ENCODE data around the gene SLC37A3. TPM values are rescaled to one million over a fixed set of nuclear protein-coding genes. Genes with fewer than 3 reads are reported as not detected.

Gene SLC37A3
- total and polyA plus RNA-seq, 2 of the 13 experiments (the other 11 are each of a cell fraction or from before 2014, with no cell fraction given) = 21.3 to 27.9 TPM

DNA sequence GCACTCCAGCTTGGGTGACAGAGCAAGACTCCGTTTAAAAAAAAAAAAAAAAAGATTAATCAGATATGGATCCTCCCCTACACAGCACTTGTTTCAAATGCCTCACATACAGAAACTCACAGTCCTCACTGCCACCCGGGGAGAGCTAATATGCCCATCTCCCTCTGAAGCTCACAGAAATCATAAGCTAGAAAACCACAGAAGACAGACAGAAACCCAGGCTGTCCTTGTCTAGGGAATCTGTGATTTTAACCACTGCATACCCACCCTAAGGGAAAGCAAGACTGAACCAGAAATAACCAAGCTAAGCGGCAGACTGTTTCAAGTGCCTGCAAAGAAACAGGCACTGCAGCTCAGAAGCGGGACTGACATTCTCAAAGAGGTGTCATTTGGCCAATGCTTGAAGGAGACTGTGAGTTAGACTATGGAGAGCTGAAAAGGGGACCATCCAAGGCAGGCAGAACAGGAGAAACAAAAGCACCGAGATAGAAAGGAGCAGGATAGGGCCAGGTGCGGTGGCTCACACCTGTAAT, 37.6 kb downstream of the SLC37A3 start:
- Histone ChIP-seq H3K36me3 (replicated peaks in 1 of 2; ENCODE audit: control insufficient read depth in 1 of 2, insufficient read depth in 2 of 2, low read length in 2 of 2) (peaks cover 3 to 12% of the 10 kb centered on the region in 2 experiments; a peak in 3 of 5 replicates), H3K27me3 (ENCODE audit: control insufficient read depth in 1 of 2, insufficient read depth in 2 of 2, low read length in 2 of 2) (no peaks in the 10 kb centered on the region), H3K4me3 (replicated peaks in 1 of 3; ENCODE audit: insufficient read depth in 1 of 3, low read depth in 2 of 3, low read length in 3 of 3) (no peak overlapping the region), H3K27ac (ENCODE audit: extremely low read length, insufficient read depth, low read length) (no peak overlapping the region), H3K4me1 (ENCODE audit: insufficient read depth, low read length) (no peaks in the 10 kb centered on the region), H3K79me2 (ENCODE audit: insufficient read depth, low read length) (no peaks in the 10 kb centered on the region), H3K4me2 (ENCODE audit: low read depth, low read length) (no peak overlapping the region), H3K9ac (ENCODE audit: insufficient read depth, low read depth, low read length) (no peak overlapping the region), H3K9me3 (ENCODE audit: low read length) (no peaks in the 10 kb centered on the region), H4K20me1 (ENCODE audit: insufficient read depth, low read length) (no peaks in the 10 kb centered on the region), H2AFZ (ENCODE audit: low read length) (no peak overlapping the region)
- no peak for TF ChIP-seq SOX6 (IDR thresholded peaks at IDR 0.05)
- TF ChIP-seq SOX6 (CRISPR knock-in tag; IDR thresholded peaks at IDR 0.05) = no peak
- TF ChIP-seq MZF1 (CRISPR knock-in tag; IDR thresholded peaks at IDR 0.05; ENCODE audit: borderline replicate concordance) = no peak
- TF ChIP-seq PCBP1 (IDR thresholded peaks at IDR 0.05; ENCODE audit: borderline replicate concordance, low read depth, low read length) = no peak
- no peak for TF ChIP-seq ARHGAP35 (CRISPR knock-in tag; IDR thresholded peaks at IDR 0.05; ENCODE audit: borderline replicate concordance)
- TF ChIP-seq MED13 (CRISPR knock-in tag; IDR thresholded peaks at IDR 0.05) = no peak
- TF ChIP-seq, protein P1, sequence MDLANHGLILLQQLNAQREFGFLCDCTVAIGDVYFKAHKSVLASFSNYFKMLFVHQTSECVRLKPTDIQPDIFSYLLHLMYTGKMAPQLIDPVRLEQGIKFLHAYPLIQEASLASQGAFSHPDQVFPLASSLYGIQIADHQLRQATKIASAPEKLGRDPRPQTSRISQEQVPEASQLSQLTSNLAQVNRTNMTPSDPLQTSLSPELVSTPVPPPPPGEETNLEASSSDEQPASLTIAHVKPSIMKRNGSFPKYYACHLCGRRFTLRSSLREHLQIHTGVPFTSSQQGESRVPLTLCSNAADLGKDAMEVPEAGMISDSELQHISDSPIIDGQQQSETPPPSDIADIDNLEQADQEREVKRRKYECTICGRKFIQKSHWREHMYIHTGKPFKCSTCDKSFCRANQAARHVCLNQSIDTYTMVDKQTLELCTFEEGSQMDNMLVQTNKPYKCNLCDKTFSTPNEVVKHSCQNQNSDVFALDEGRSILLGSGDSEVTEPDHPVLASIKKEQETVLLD (CRISPR knock-in tag; IDR thresholded peaks at IDR 0.05; ENCODE audit: low read depth) = no peak
- TF ChIP-seq ZNF7 (CRISPR knock-in tag; IDR thresholded peaks at IDR 0.05) = peak; percentile 64; the same call in 1 of the 2 replicates
- FAIRE-seq = no peak
- CTCF ChIA-PET (ENCODE audit: low intra/inter-chr PET ratio, low total read pairs) = no interaction called here
- DNase-seq (ENCODE audit: low spot score) = no peak
- ATAC-seq = no peak
- BruUV-seq (replicated peaks) = no TSS peak
- POLR2A ChIA-PET = no interaction called here
- WGBS (ENCODE audit: low lambda C conversion rate) = 95% methylated on average over 6 of the region's 6 CpGs
- in situ Hi-C loops (cut with HindIII; ENCODE audit: extremely low pct_ligation_motif_present, low pct_unique_long_range_greater_than_20kb) (no loop called here), intact Hi-C loops (cut with micrococcal nuclease; ENCODE audit: unreplicated experiment) (no loop called here)

Measured in HepG2 (cell line).